Stomach (tissue), 9 donors: ENCODE results near the gene ENAH. TPM values are rescaled to one million over a fixed set of nuclear protein-coding genes. Genes with fewer than 3 reads are reported as not detected.

ENCODE experiments used
- DNase-seq, 2 donors: peaks; one replicate each; pipeline versions ENCODE4 v3.0.0 to v3.0.0-alpha.2; 2013 to 2019
- H3K27ac ChIP-seq, 5 donors: fragments of 200-600 bp in 4 of 5; sonication (generic) in 4 of 5; one replicate each; pipeline ENCODE4 v1.5.1; 2013 to 2019; ENCODE audit warnings: mild to moderate bottlenecking in 1 of 5, moderate library complexity in 1 of 5
- H3K27me3 ChIP-seq, 3 donors: fragments of 200-600 bp; sonication (generic); one replicate each; pipeline ENCODE4 v1.5.1; 2017 to 2019; ENCODE audit warnings: mixed run types in 1 of 3
- H3K36me3 ChIP-seq, 4 donors: fragments of 200-600 bp; sonication (generic); 1 replicate in 3 of 4; 2 replicates in 1 of 4; pipeline ENCODE4 v1.5.1; 2016 to 2019
- H3K4me1 ChIP-seq, 4 donors: fragments of 200-600 bp; sonication (generic); one replicate each; pipeline ENCODE4 v1.5.1; 2016 to 2019
- H3K4me3 ChIP-seq, 4 donors: fragments of 200-600 bp; sonication (generic) in 3 of 4; one replicate each; pipeline ENCODE4 v1.5.1; 2016 to 2019; ENCODE audit warnings: mild to moderate bottlenecking in 1 of 4
- H3K9me3 ChIP-seq, 4 donors: fragments of 200-600 bp; sonication (generic); one replicate each; pipeline ENCODE4 v1.5.1; 2016 to 2019
- CTCF ChIP-seq, 7 experiments: fragments of 450-650 bp in 4 of 7; fragments of 200-600 bp in 3 of 7; sonication (generic) in 3 of 7; IDR thresholded peaks; one replicate each; pipeline ENCODE4 v1.5.1; 2016 to 2019; ENCODE audit warnings: antibody characterized with exemption in 7 of 7, control low read depth in 2 of 7, mild to moderate bottlenecking in 1 of 7
- EP300 ChIP-seq: sonication (generic); formaldehyde crosslinking; IDR thresholded peaks from one replicate; pipeline ENCODE4 v1.6.1; 2017; ENCODE audit warnings: antibody characterized with exemption
- POLR2A ChIP-seq, 4 donors: fragments of 450-650 bp; IDR thresholded peaks; one replicate each; pipeline ENCODE4 v1.6.1; 2016; ENCODE audit warnings: antibody characterized with exemption in 4 of 4, control low read depth in 2 of 4, mild to moderate bottlenecking in 1 of 4, moderate library complexity in 1 of 4
- POLR2AphosphoS5 ChIP-seq, 3 donors: sonication (generic); formaldehyde crosslinking; IDR thresholded peaks; one replicate each; pipeline ENCODE4 v1.6.1; 2016; ENCODE audit warnings: antibody characterized with exemption in 3 of 3
- WGBS, 5 donors: extraction: QIAGEN DNeasy Blood & Tissue Kit in 3 of 5; methylation state at CpG; one replicate each; pipeline versions ENCODE4 v1.1.5 to v1.1.7; 2013 to 2018; 5-methylcytosine and 5-hydroxymethylcytosine counted together
- intact Hi-C: fragments of 100-400 bp; cut with DNase I; formaldehyde crosslinking; loops from one replicate; pipeline ENCODE4 v1.15.1; 2023; ENCODE audit warnings: low total_unique reads
- polyA plus RNA-seq, 3 donors: library from polyadenylated mRNA; stranded (reverse); fragments of 200-250 nt; gene quantifications; one replicate each; pipeline ENCODE4 v1.2.3, GENCODE V29; 2013
- total RNA-seq, 5 donors: library from RNA; depleted of rRNA; stranded (reverse); fragments of >200 nt; gene quantifications; one replicate each; pipeline versions ENCODE4 v1.1.0 to v1.2.3, GENCODE V29; 2014 to 2016
- donor health status: healthy with polysubstance abuse.
- donor health status: Bipolar disorder and iron deficiency.
- donor health status: healthy.

ENAH gene
- total and polyA plus RNA-seq, 8 donors: 8.5 to 186 (median 110) TPM

GRCh38 chr1:225500624-225501192 is 152.2 kb downstream of the ENAH start:
- H3K4me3 ChIP-seq: no peak overlapping the region
- intact Hi-C loops: no loop called here
- peaks cover 0 to 30% (median 14%) of the 10 kb centered on the region in 4 donors for H3K36me3 ChIP-seq
- TF ChIP-seq CTCF (IDR thresholded peaks at IDR 0.05) (no peak), POLR2AphosphoS5 (IDR thresholded peaks at IDR 0.05) (peak in 2 of 3 donors; percentile 34 to 78)
- peak in 1 of 2 donors; percentile 73 for DNase-seq
- WGBS, 5 donors: 27 to 61% (median 49%) methylated on average over 4 of the region's 4 CpGs
- no peaks in the 10 kb centered on the region for H3K27me3 ChIP-seq
- H3K27ac ChIP-seq: peak overlapping the region; percentile 3 to 72 (median 45)
- peaks cover 0 to 7% (median 3%) of the 10 kb centered on the region in 4 donors for H3K4me1 ChIP-seq
- no peaks in the 10 kb centered on the region for H3K9me3 ChIP-seq

- TF ChIP-seq EP300 (no peak), POLR2AphosphoS5 (IDR thresholded peaks at IDR 0.05) (no peak)
- no peak for DNase-seq
- H3K9me3 ChIP-seq: no peaks in the 10 kb centered on the region
- H3K27me3 ChIP-seq: no peaks in the 10 kb centered on the region
- H3K4me3 ChIP-seq: no peak overlapping the region
- peaks cover 0 to 7% (median 3%) of the 10 kb centered on the region in 4 donors for H3K4me1 ChIP-seq
- intact Hi-C loops: no loop called here
- peaks cover 0 to 30% (median 12%) of the 10 kb centered on the region in 4 donors for H3K36me3 ChIP-seq
- peak overlapping the region in 2 of 5 donors; percentile 7 to 14 for H3K27ac ChIP-seq
- WGBS, 5 donors: 65 to 72% (median 71%) methylated on average over 4 of the region's 4 CpGs
Measured at GRCh38 chr1:225498549-225499136, 154.3 kb downstream of the ENAH start.

GRCh38 chr1:225494789-225495359 is 158.0 kb downstream of the ENAH start:
- TF ChIP-seq CTCF (IDR thresholded peaks at IDR 0.05): no peak
- no peak for TF ChIP-seq POLR2A (IDR thresholded peaks at IDR 0.05)
- Histone ChIP-seq H3K4me3 (no peak overlapping the region), H3K36me3 (peaks cover 0 to 30% (median 12%) of the 10 kb centered on the region in 4 donors), H3K9me3 (no peaks in the 10 kb centered on the region), H3K4me1 (peaks cover 0 to 7% (median 0%) of the 10 kb centered on the region in 4 donors), H3K27me3 (no peaks in the 10 kb centered on the region), H3K27ac (no peak overlapping the region)
- intact Hi-C loops: no loop called here
- no peak for DNase-seq
- WGBS, 5 donors: 70 to 83% (median 73%) methylated on average over 7 of the region's 7 CpGs

- H3K36me3 ChIP-seq: peaks cover 0 to 22% (median 12%) of the 10 kb centered on the region in 4 donors
- H3K4me3 ChIP-seq: no peak overlapping the region
- 91 to 97% (median 96%) methylated on average over 6 of the region's 6 CpGs for WGBS, 5 donors
- peaks cover 0 to 7% (median 2%) of the 10 kb centered on the region in 4 donors for H3K4me1 ChIP-seq
- H3K27me3 ChIP-seq: no peaks in the 10 kb centered on the region
- TF ChIP-seq CTCF (IDR thresholded peaks at IDR 0.05) (no peak), POLR2AphosphoS5 (IDR thresholded peaks at IDR 0.05) (no peak), POLR2A (IDR thresholded peaks at IDR 0.05) (no peak), EP300 (no peak)
- intact Hi-C loops: no loop called here
- no peaks in the 10 kb centered on the region for H3K9me3 ChIP-seq
- DNase-seq: no peak
- H3K27ac ChIP-seq: no peak overlapping the region
Measured at GRCh38 chr1:225493591-225494246, 159.2 kb downstream of the ENAH start.
